Caco-2 (cell line): Measurements from ENCODE around the gene PLCXD1. TPM values are rescaled to one million over a fixed set of nuclear protein-coding genes. Genes with fewer than 3 reads are reported as not detected.
"Not testable (repeated sequence)": the region's sequence is repeated elsewhere in the genome, so short reads cannot be mapped to it uniquely, and the experiment has no call there.

Experiments used
- BruUV-seq: library from RNA; stranded (reverse); fragments of 400-500 nt; replicated peaks from 2 replicates; lab custom pipeline; 2021; lab: Mats Ljungman, UMichigan
- CTCF ChIA-PET: fragments of 300-600 bp; sonication (Branson Sonifier 250); formaldehyde crosslinking; loops from one replicate; lab custom pipeline; 2022; ENCODE audit warnings: antibody characterized with exemption; lab: Charles Lee
- POLR2A ChIA-PET: fragments of 300-600 bp; sonication (Branson Sonifier 250); formaldehyde crosslinking; loops from one replicate; lab custom pipeline; 2022; ENCODE audit warnings: antibody characterized with exemption; lab: Charles Lee
- DNase-seq, 2 experiments: peaks; one replicate each; pipeline versions ENCODE4 v3.0.0 to v3.0.0-alpha.2; 2020 to 2022
- H3K27me3 ChIP-seq: replicated peaks from 2 replicates; pipeline ENCODE4 v1.6.0; 2011; ENCODE audit warnings: low read length; ENCODE audit not compliant: control insufficient read depth, insufficient read depth
- H3K36me3 ChIP-seq: 2 replicates; pipeline ENCODE4 v1.5.1; 2011; ENCODE audit warnings: low read length; ENCODE audit not compliant: control insufficient read depth, insufficient read depth
- H3K4me1 ChIP-seq: fragments of 250-450 bp; sonication (Bioruptor Pico); 2 replicates; pipeline ENCODE4 v1.5.1; 2020; ENCODE audit warnings: mild to moderate bottlenecking
- H3K4me3 ChIP-seq: 2 replicates; pipeline ENCODE4 v1.5.1; 2011; ENCODE audit warnings: low read depth, mild to moderate bottlenecking, control low read depth, low read length
- H3K9me3 ChIP-seq: fragments of 250-450 bp; sonication (Bioruptor Pico); 2 replicates; pipeline ENCODE4 v1.5.1; 2020; ENCODE audit warnings: mild to moderate bottlenecking, moderate library complexity
- H3K27ac Mint-ChIP-seq: one replicate; pipeline ENCODE4 v1.8.0; 2022; ENCODE audit warnings: mixed read lengths; ENCODE audit not compliant: unreplicated experiment
- H3K27me3 Mint-ChIP-seq: one replicate; pipeline ENCODE4 v1.8.0; 2022; ENCODE audit warnings: mixed read lengths; ENCODE audit not compliant: insufficient read depth, unreplicated experiment
- H3K36me3 Mint-ChIP-seq: one replicate; pipeline ENCODE4 v1.8.0; 2022; ENCODE audit warnings: mild to moderate bottlenecking, mixed read lengths; ENCODE audit not compliant: insufficient read depth, unreplicated experiment
- H3K4me1 Mint-ChIP-seq: one replicate; pipeline ENCODE4 v1.8.0; 2022; ENCODE audit warnings: low read depth, mixed read lengths; ENCODE audit not compliant: unreplicated experiment
- H3K4me3 Mint-ChIP-seq: one replicate; pipeline ENCODE4 v1.8.0; 2022; ENCODE audit warnings: mild to moderate bottlenecking, moderate library complexity, mixed read lengths; ENCODE audit not compliant: unreplicated experiment
- H3K9me3 Mint-ChIP-seq: one replicate; pipeline ENCODE4 v1.8.0; 2022; ENCODE audit warnings: mixed read lengths; ENCODE audit not compliant: unreplicated experiment
- intact Hi-C: fragments of 100-400 bp; cut with micrococcal nuclease; formaldehyde crosslinking; loops from one replicate; pipeline ENCODE4 v1.10.0; 2022; ENCODE audit not compliant: unreplicated experiment
- total RNA-seq: library from RNA; stranded (reverse); gene quantifications from 2 replicates; pipeline ENCODE4 v1.2.3, GENCODE V29; 2022
- TF ChIP-seq, protein P1 (sequence below), 2 experiments: fragments of 200-600 bp in 1 of 2; IDR thresholded peaks; 1 replicate in 1 of 2; 2 replicates in 1 of 2; pipeline versions ENCODE4 v1.5.1 to v1.8.0; 2011 to 2022; ENCODE audit warnings: antibody characterized with exemption in 1 of 2, control low read depth in 1 of 2, inconsistent platforms in 1 of 2, low read depth in 1 of 2, low read length in 1 of 2, mild to moderate bottlenecking in 1 of 2, moderate library complexity in 1 of 2; ENCODE audit not compliant: insufficient read depth in 1 of 2, severe bottlenecking in 1 of 2, unreplicated experiment in 1 of 2

Gene PLCXD1
- total RNA-seq, 1 experiment from 2014 or later: 53.9 TPM

DNA sequence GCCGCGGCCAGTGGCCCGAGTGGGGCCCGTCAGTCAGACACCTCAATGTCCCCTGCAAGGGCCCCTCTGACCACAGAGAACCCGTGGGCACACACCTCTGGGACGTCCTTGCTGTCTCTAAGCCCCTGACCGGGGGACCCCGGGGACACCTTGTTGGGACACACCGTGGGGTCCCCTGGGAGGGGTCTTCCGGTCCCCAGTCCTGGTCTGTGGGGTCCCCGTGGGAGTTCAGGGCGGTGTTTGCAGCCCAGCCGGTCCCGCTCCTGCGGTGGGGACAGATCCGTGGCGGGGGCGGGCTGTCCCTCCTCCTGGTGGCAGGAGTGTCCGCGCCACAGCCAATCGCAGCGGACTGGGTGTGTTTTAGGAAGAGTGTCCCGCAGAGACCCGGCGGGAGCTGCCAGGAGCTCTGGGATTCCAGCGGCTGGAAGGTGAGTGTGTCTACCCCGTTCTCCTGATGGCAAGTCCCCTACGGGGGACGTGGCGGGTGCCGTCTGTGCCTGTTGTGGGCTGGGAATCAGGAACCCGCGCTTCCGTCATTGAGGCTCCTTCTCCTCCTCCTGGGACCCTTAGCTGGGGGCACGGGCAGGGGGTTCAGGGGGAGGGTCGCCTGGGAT, 5.1 kb upstream of the PLCXD1 start:
- H3K36me3 Mint-ChIP-seq: peaks cover 23% of the 10 kb centered on the region
- peak overlapping the region; percentile 82 for H3K4me3 Mint-ChIP-seq
- ChIA-PET POLR2A (no interaction called here), CTCF (no interaction called here)
- peak; percentile 83 to 84 for DNase-seq
- Histone ChIP-seq H3K9me3 (no peaks in the 10 kb centered on the region), H3K36me3 (no peaks in the 10 kb centered on the region), H3K4me3 (peak overlapping the region; percentile 55), H3K4me1 (peaks cover 14% of the 10 kb centered on the region; the same call in 1 of the 2 replicates), H3K27me3 (no peaks in the 10 kb centered on the region)
- no TSS peak for BruUV-seq
- TF ChIP-seq, protein P1, sequence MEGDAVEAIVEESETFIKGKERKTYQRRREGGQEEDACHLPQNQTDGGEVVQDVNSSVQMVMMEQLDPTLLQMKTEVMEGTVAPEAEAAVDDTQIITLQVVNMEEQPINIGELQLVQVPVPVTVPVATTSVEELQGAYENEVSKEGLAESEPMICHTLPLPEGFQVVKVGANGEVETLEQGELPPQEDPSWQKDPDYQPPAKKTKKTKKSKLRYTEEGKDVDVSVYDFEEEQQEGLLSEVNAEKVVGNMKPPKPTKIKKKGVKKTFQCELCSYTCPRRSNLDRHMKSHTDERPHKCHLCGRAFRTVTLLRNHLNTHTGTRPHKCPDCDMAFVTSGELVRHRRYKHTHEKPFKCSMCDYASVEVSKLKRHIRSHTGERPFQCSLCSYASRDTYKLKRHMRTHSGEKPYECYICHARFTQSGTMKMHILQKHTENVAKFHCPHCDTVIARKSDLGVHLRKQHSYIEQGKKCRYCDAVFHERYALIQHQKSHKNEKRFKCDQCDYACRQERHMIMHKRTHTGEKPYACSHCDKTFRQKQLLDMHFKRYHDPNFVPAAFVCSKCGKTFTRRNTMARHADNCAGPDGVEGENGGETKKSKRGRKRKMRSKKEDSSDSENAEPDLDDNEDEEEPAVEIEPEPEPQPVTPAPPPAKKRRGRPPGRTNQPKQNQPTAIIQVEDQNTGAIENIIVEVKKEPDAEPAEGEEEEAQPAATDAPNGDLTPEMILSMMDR (IDR thresholded peaks at IDR 0.05; ENCODE audit: insufficient read depth in 1 of 2, low read depth in 1 of 2, low read length in 1 of 2, severe bottlenecking in 1 of 2, unreplicated experiment in 1 of 2): peak in 1 of 2 experiments; percentile 11
- intact Hi-C loops: loop anchor here (2.0 kb wide), 1 partner anchor 43 kb away; the partner anchor contains the start of gene GTPBP6
- H3K27me3 Mint-ChIP-seq: no peaks in the 10 kb centered on the region
- no peaks in the 10 kb centered on the region for H3K9me3 Mint-ChIP-seq
- peaks cover 14% of the 10 kb centered on the region for H3K4me1 Mint-ChIP-seq
- peak overlapping the region; percentile 78 for H3K27ac Mint-ChIP-seq

DNA sequence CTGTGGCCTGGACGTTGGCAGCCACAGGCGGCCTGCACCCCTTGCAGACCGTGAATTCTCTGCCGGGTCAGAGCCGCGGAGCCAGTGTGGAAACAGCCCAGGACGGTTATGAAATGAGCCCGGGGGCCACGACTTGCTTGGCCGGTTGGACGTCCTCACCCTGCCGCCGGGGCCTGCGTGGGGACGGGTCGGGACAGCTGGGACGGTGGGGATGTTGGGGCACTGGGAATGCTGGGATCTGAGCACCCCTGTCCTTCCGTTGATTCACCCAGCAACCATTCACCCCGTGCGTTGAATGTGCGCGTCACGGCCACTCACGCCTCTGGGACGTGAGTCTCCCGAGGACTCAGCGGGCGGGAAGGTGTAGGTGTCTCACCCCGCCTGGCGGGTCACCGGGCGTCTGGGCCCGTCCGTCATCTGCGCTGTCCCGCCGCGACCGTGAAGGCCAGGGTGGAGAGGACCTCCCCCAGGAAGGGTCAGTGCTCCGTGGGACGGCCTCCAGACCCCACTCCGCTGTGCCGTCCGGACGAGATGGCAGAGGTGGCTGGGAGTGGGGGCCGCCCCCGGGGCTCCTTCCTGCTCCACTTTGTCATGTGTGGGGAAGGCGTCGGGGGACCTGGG, 4.5 kb upstream of the PLCXD1 start:
- DNase-seq: peak; percentile 57 to 82

DNA sequence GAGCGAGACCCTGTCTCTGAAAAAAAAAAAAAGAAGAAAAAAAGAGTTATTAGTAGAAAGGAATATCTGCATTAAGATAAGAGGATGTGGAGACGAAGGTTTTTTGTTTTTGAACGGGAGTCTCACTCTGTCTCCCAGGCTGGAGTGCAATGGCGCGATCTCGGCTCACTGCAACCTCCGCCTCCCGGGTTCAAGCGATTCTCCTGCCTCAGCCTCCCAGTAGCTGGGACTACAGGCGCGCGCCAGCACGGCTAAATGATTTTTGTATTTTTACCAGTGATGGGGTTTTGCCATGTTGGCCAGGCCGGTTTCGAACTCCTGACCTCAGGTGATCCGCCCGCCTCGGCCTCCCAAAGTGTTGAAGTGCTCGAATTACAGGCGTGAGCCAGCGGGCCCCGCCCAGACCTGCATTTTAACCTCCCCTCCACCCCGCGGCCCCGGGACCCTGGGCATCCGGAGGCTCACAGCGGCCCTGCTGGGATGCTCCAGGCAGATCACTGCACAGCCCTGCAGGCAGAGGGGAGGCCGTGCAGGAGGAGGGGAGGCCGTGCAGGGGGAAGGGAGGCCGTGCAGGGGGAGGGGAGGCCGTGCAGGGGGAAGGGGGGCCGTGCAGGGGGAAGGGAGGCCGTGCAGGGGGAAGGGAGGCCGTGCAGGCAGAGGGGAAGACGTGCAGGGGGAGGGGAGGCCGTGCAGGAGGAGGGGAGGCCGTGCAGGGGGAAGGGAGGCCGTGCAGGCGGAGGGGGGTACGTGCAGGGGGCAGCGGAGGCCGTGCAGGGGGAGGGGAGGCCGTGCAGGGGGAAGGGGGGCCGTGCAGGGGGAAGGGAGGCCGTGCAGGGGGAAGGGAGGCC, 1.2 kb upstream of the PLCXD1 start:
- H3K27me3 ChIP-seq, CTCF ChIA-PET, H3K4me3 Mint-ChIP-seq, DNase-seq, BruUV-seq, intact Hi-C loops, H3K36me3 ChIP-seq, H3K27me3 Mint-ChIP-seq, H3K4me3 ChIP-seq, POLR2A ChIA-PET, H3K9me3 ChIP-seq, H3K9me3 Mint-ChIP-seq: not testable (repeated sequence)
- H3K4me1 Mint-ChIP-seq: peaks cover 14% of the 10 kb centered on the region
- H3K36me3 Mint-ChIP-seq: peaks cover 35% of the 10 kb centered on the region
- peak overlapping the region; percentile 69 for H3K27ac Mint-ChIP-seq
- H3K4me1 ChIP-seq: peaks cover 26% of the 10 kb centered on the region; the same call in 1 of the 2 replicates

More for the DNA sequence above, 4.5 kb upstream of the PLCXD1 start:
- peak overlapping the region; percentile 82 for H3K4me3 Mint-ChIP-seq
- Histone ChIP-seq H3K36me3 (no peaks in the 10 kb centered on the region), H3K9me3 (no peaks in the 10 kb centered on the region), H3K4me3 (peak overlapping the region; percentile 55), H3K4me1 (peaks cover 19% of the 10 kb centered on the region; the same call in 1 of the 2 replicates), H3K27me3 (no peaks in the 10 kb centered on the region)
- ChIA-PET POLR2A (no interaction called here), CTCF (no interaction called here)
- peak overlapping the region; percentile 78 for H3K27ac Mint-ChIP-seq
- H3K36me3 Mint-ChIP-seq: peaks cover 23% of the 10 kb centered on the region
- BruUV-seq: TSS peak; percentile 97
- TF ChIP-seq, protein P1 (IDR thresholded peaks at IDR 0.05; ENCODE audit: insufficient read depth in 1 of 2, low read depth in 1 of 2, low read length in 1 of 2, severe bottlenecking in 1 of 2, unreplicated experiment in 1 of 2): no peak
- no peaks in the 10 kb centered on the region for H3K27me3 Mint-ChIP-seq
- intact Hi-C loops: loop anchor here (2.0 kb wide), 1 partner anchor 42 kb away; the partner anchor contains the start of gene GTPBP6
- H3K9me3 Mint-ChIP-seq: no peaks in the 10 kb centered on the region
- H3K4me1 Mint-ChIP-seq: peaks cover 14% of the 10 kb centered on the region

DNA sequence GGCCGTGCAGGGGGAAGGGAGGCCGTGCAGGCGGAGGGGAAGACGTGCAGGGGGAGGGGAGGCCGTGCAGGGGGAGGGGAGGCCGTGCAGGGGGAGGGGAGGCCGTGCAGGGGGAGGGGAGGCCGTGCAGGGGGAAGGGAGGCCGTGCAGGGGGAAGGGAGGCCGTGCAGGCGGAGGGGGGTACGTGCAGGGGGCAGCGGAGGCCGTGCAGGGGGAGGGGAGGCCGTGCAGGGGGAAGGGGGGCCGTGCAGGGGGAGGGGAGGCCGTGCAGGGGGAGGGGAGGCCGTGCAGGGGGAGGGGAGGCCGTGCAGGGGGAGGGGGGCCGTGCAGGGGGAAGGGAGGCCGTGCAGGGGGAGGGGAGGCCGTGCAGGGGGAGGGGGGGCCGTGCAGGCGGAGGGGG, 459 bp upstream of the PLCXD1 start:
- CTCF ChIA-PET, H3K9me3 Mint-ChIP-seq, BruUV-seq, H3K9me3 ChIP-seq, H3K36me3 ChIP-seq, H3K4me3 Mint-ChIP-seq, H3K27me3 Mint-ChIP-seq, intact Hi-C loops, H3K27me3 ChIP-seq, H3K27ac Mint-ChIP-seq, POLR2A ChIA-PET, H3K4me3 ChIP-seq, DNase-seq: not testable (repeated sequence)
- peaks cover 21% of the 10 kb centered on the region; the same call in 1 of the 2 replicates for H3K4me1 ChIP-seq
- H3K4me1 Mint-ChIP-seq: peaks cover 14% of the 10 kb centered on the region
- peaks cover 43% of the 10 kb centered on the region for H3K36me3 Mint-ChIP-seq

DNA sequence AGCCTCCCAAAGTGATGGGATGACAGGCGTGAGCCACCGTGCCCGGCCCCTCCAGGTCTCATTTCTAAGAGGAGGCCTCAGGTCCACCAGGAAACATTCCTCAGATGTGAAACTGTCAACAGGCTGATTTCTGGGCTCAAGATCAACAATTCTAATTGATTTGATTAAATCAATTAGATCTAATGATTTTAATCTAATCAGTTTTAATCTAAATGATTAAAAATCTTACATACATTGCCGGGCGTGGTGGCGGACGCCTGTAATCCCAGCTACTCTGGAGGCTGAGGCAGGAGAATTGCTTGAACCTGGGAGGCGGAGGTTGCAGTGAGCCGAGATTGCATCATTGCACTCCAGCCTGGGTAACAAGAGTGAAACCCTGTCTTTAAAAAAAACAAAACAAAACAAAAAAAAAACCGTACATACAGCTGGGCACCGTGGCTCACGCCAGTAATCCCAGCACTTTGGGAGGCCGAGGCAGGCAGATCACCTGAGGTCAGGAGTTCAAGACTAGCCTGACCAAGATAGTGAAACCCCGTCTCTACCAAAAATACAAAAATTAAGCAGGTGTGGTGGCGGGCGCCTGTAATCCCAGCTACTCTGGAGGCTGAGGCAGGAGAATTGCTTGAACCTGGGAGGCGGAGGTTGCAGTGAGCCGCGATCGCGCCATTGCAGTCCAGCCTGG, 960 bp downstream of the PLCXD1 start:
- H3K4me1 Mint-ChIP-seq: peaks cover 14% of the 10 kb centered on the region
- H3K9me3 Mint-ChIP-seq, intact Hi-C loops: not testable (repeated sequence)

More for the DNA sequence above, 960 bp downstream of the PLCXD1 start:
- CTCF ChIA-PET, POLR2A ChIA-PET, H3K9me3 ChIP-seq, H3K4me3 ChIP-seq, H3K36me3 ChIP-seq, H3K27ac Mint-ChIP-seq, H3K27me3 Mint-ChIP-seq, DNase-seq, H3K27me3 ChIP-seq, BruUV-seq: not testable (repeated sequence)
- H3K4me1 ChIP-seq: peaks cover 19% of the 10 kb centered on the region; the same call in 1 of the 2 replicates
- H3K36me3 Mint-ChIP-seq: peaks cover 48% of the 10 kb centered on the region
- H3K4me3 Mint-ChIP-seq: peak overlapping the region; percentile 53
